Daoy (cell line): Measurements from ENCODE around the gene NOSIP. TPM values are rescaled to one million over a fixed set of nuclear protein-coding genes. Genes with fewer than 3 reads are reported as not detected.

Experiments
- DNase-seq: peaks from one replicate; pipeline ENCODE4 v3.0.0-alpha.2; 2015; ENCODE audit warnings: low read depth
- total RNA-seq: library from RNA; depleted of rRNA; stranded (reverse); fragments of >200 nt; shearing (Covaris generic); gene quantifications from 2 replicates; pipeline ENCODE4 v1.2.3, GENCODE V29; 2014

Gene NOSIP
- total RNA-seq, 1 experiment from 2014 or later: 182 TPM

GRCh38 chr19:49594993-49595818 is 14.8 kb upstream of the NOSIP start:
- no peak for DNase-seq

GRCh38 chr19:49594157-49594992 is 14.0 kb upstream of the NOSIP start:
- no peak for DNase-seq

- DNase-seq: peak; percentile 54
These were observed 13.1 kb upstream of the NOSIP start for GRCh38 chr19:49593233-49594113.

- DNase-seq: no peak
These were observed 12.3 kb upstream of the NOSIP start for GRCh38 chr19:49592486-49593232.

GRCh38 chr19:49591731-49592485 is 11.6 kb upstream of the NOSIP start:
- DNase-seq: peak; percentile 54

GRCh38 chr19:49590971-49591730 is 10.8 kb upstream of the NOSIP start, which contains the start of gene PRR12:
Gene PRR12 (plus strand): TSS chr19:49591182. CDS start chr19:49591655, 473 bp downstream.
- DNase-seq: peak; percentile 76

- peak; percentile 99 for DNase-seq
These were observed 10.0 kb upstream of the NOSIP start for GRCh38 chr19:49590071-49590970.

GRCh38 chr19:49589502-49589905 is 9.1 kb upstream of the NOSIP start:
- no peak for DNase-seq

- DNase-seq: no peak
These were observed 8.2 kb upstream of the NOSIP start for GRCh38 chr19:49588365-49589122.

GRCh38 chr19:49587227-49587626 is 6.9 kb upstream of the NOSIP start:
- DNase-seq: no peak

GRCh38 chr19:49585023-49585422 is 4.7 kb upstream of the NOSIP start:
- no peak for DNase-seq

- DNase-seq: no peak
These were observed 2.9 kb upstream of the NOSIP start for GRCh38 chr19:49583239-49583638.

GRCh38 chr19:49581007-49581508 is 702 bp upstream of the NOSIP start, which contains the start of gene PRRG2:
Gene PRRG2 (plus strand): TSS chr19:49581316. CDS start chr19:49583220, 1,904 bp downstream.
- no peak for DNase-seq

- DNase-seq: no peak
These were observed 451 bp downstream of the NOSIP start for GRCh38 chr19:49579947-49580263.

- DNase-seq: no peak
These were observed 1.2 kb downstream of the NOSIP start for GRCh38 chr19:49579193-49579592.

- DNase-seq: no peak
These were observed 6.1 kb downstream of the NOSIP start for GRCh38 chr19:49574206-49574755.

- DNase-seq: no peak
These were observed 6.9 kb downstream of the NOSIP start for GRCh38 chr19:49573425-49573824.
